IgD-negative memory B cell (primary cell): Measurements from ENCODE around the gene SWAP70. TPM values are rescaled to one million over a fixed set of nuclear protein-coding genes. Genes with fewer than 3 reads are reported as not detected.
A peak's percentile ranks its signal among the peaks of the same experiment; 100 is the strongest.
"Not testable (repeated sequence)": the region's sequence is repeated elsewhere in the genome, so short reads cannot be mapped to it uniquely, and the experiment has no call there.

ENCODE experiments used
- H3K27ac Mint-ChIP-seq, 3 donors: one replicate each; pipeline ENCODE4 v1.8.0; 2020 to 2022; ENCODE audit warnings: mild to moderate bottlenecking in 3 of 3, mixed read lengths in 3 of 3, moderate library complexity in 1 of 3
- H3K27me3 Mint-ChIP-seq: one replicate; pipeline ENCODE4 v1.8.0; 2021; ENCODE audit warnings: mixed read lengths
- H3K36me3 Mint-ChIP-seq: one replicate; pipeline ENCODE4 v1.8.0; 2020; ENCODE audit warnings: mild to moderate bottlenecking, mixed read lengths
- H3K4me1 Mint-ChIP-seq, 3 donors: one replicate each; pipeline ENCODE4 v1.8.0; 2020 to 2022; ENCODE audit warnings: mixed read lengths in 3 of 3, mild to moderate bottlenecking in 1 of 3
- H3K4me3 Mint-ChIP-seq, 4 donors: one replicate each; pipeline ENCODE4 v1.8.0; 2020 to 2022; ENCODE audit warnings: mild to moderate bottlenecking in 4 of 4, mixed read lengths in 4 of 4, moderate library complexity in 3 of 4
- H3K9me3 Mint-ChIP-seq, 3 donors: one replicate each; pipeline ENCODE4 v1.8.0; 2020 to 2021; ENCODE audit warnings: mixed read lengths in 3 of 3, mild to moderate bottlenecking in 1 of 3
- polyA plus RNA-seq: library from polyadenylated mRNA; unstranded; fragments of 300-500 nt; fragmentation: Illumina TruSeq; gene quantifications from one replicate; pipeline ENCODE4 v1.2.3, GENCODE V29; 2021

SWAP70 gene
- 298 TPM for polyA plus RNA-seq

GRCh38 chr11:9663699-9664275, at the start of gene SWAP70:
TSS of gene SWAP70 (plus strand) at chr11:9664077. CDS start at chr11:9664180, 103 bp downstream.
- H3K36me3 Mint-ChIP-seq: peaks cover 5% of the 10 kb centered on the region
- peak within 1 kb of the TSS; percentile 89 to 98 (median 94) for H3K4me3 Mint-ChIP-seq
- peaks cover 0 to 2% (median 0%) of the 10 kb centered on the region in 3 donors for H3K9me3 Mint-ChIP-seq
- H3K27me3 Mint-ChIP-seq: no peaks in the 10 kb centered on the region
- peak within 1 kb of the TSS; percentile 93 to 99 (median 98) for H3K27ac Mint-ChIP-seq
- H3K4me1 Mint-ChIP-seq: peaks cover 33 to 50% (median 43%) of the 10 kb centered on the region in 3 donors

DNA sequence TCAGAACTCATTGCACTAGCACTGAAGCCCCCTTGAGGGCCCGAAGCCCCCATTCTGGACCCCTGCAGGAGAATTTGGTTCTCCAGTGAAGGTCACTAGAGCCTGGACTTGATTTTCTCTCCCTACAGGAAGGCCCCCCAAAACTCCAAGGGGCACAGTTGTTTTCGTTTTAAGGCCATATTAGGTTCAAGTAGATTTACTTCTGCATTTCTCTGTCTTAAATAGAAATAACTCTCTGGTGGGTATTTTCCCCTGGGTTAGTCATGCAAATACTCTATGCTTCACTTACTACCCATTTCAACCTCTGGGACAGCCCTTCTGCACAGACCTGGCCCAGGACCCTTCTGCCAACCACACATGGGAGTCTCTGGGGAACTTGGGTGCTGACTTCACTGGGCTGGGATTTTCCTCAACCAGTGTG, 48.8 kb upstream of the SWAP70 start:
- Mint-ChIP-seq H3K4me3 (peak overlapping the region; percentile 87 to 94 (median 93)), H3K4me1 (peaks cover 40 to 55% (median 52%) of the 10 kb centered on the region in 3 donors), H3K9me3 (no peaks in the 10 kb centered on the region), H3K27me3 (peaks cover 2% of the 10 kb centered on the region), H3K27ac (peak overlapping the region; percentile 95 to 100 (median 99)), H3K36me3 (peaks cover 11% of the 10 kb centered on the region)

DNA sequence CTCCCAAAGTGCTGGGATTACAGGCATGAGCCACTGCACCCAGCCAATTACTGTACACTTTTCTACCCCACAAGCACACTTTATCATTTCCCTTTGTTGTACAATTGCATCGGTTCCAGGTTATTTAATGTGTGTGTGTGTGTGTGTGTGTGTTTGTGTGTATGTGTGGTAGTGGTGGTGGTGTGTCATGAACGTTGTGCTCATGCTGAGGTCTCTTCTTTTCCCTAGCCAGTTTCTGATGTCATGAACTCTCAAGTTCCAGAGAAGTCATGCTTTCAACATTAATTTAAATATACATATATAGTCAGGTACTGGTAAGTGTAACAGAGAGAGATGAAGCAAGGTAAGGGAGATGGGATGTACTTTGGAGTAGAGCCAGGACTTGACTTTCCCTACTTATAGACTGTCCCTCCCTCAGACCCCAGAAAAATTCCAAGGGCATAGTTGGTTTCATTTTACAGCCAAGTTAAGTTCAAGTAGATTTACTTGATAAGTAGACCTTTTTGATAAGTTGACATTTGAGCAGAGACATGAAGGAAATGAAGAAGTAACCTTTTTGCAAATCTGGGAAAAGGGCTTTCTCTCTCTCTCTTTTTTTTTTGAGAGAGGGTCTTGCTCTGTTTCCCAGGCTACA, 47.7 kb upstream of the SWAP70 start:
- H3K9me3 Mint-ChIP-seq: no peaks in the 10 kb centered on the region
- H3K4me3 Mint-ChIP-seq: peak overlapping the region in 3 of 4 donors; percentile 38 to 81 (median 44)
- peaks cover 39 to 52% (median 51%) of the 10 kb centered on the region in 3 donors for H3K4me1 Mint-ChIP-seq
- H3K27me3 Mint-ChIP-seq: peaks cover 2% of the 10 kb centered on the region
- H3K36me3 Mint-ChIP-seq: peaks cover 10% of the 10 kb centered on the region
- peak overlapping the region; percentile 95 to 100 (median 99) for H3K27ac Mint-ChIP-seq

GRCh38 chr11:9616858-9617257, 47.0 kb upstream of the SWAP70 start:
- Mint-ChIP-seq H3K27me3 (peaks cover 2% of the 10 kb centered on the region), H3K4me1 (peaks cover 41 to 55% (median 49%) of the 10 kb centered on the region in 3 donors), H3K27ac (peak overlapping the region in 2 of 3 donors; percentile 7 to 95), H3K9me3 (no peaks in the 10 kb centered on the region), H3K4me3 (peak overlapping the region in 2 of 4 donors; percentile 34 to 35), H3K36me3 (peaks cover 10% of the 10 kb centered on the region)

- H3K9me3 Mint-ChIP-seq: no peaks in the 10 kb centered on the region
- H3K27ac Mint-ChIP-seq: peak overlapping the region in 1 of 3 donors; percentile 2
- H3K36me3 Mint-ChIP-seq: peaks cover 10% of the 10 kb centered on the region
- peak overlapping the region in 3 of 4 donors; percentile 29 to 48 (median 32) for H3K4me3 Mint-ChIP-seq
- H3K4me1 Mint-ChIP-seq: peaks cover 41 to 55% (median 47%) of the 10 kb centered on the region in 3 donors
- H3K27me3 Mint-ChIP-seq: peaks cover 2% of the 10 kb centered on the region
These were observed 45.9 kb upstream of the SWAP70 start for GRCh38 chr11:9617940-9618339.

DNA sequence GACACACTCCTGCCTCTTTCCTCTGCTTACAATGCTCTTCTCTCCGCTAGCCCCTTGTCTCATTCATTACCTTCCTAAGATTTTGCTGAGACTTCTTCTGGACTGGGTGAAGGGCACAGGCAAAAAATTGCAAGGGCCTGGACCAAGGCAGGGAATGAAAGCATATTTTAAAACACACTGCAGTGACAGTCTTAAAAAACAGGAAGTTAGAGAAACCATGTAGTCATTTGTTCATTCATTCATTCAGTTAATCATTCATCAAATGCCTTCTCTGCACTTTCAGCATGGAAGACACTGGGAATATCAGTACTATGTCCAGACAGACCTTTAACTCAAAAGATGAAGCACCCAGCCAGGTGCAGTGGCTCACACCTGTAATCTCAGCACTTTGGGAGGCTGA, 44.9 kb upstream of the SWAP70 start:
- Mint-ChIP-seq H3K4me3 (peak overlapping the region; percentile 8 to 65 (median 16)), H3K4me1 (peaks cover 33 to 47% (median 43%) of the 10 kb centered on the region in 3 donors), H3K9me3 (no peaks in the 10 kb centered on the region), H3K27ac (peak overlapping the region in 2 of 3 donors; percentile 6 to 15), H3K36me3 (peaks cover 10% of the 10 kb centered on the region), H3K27me3 (peaks cover 2% of the 10 kb centered on the region)

GRCh38 chr11:9619971-9620370, 43.9 kb upstream of the SWAP70 start:
- H3K36me3 Mint-ChIP-seq: peaks cover 10% of the 10 kb centered on the region
- peak overlapping the region in 1 of 3 donors; percentile 46 for H3K27ac Mint-ChIP-seq
- H3K4me1 Mint-ChIP-seq: peaks cover 30 to 48% (median 43%) of the 10 kb centered on the region in 3 donors
- H3K27me3 Mint-ChIP-seq: peaks cover 2% of the 10 kb centered on the region
- H3K4me3 Mint-ChIP-seq: peak overlapping the region in 2 of 4 donors; percentile 19 to 65
- H3K9me3 Mint-ChIP-seq: no peaks in the 10 kb centered on the region

GRCh38 chr11:9622353-9622752, 41.5 kb upstream of the SWAP70 start:
- H3K27me3 Mint-ChIP-seq, H3K9me3 Mint-ChIP-seq, H3K27ac Mint-ChIP-seq, H3K4me3 Mint-ChIP-seq, H3K36me3 Mint-ChIP-seq: not testable (repeated sequence)
- H3K4me1 Mint-ChIP-seq: peaks cover 31 to 56% (median 50%) of the 10 kb centered on the region in 3 donors

- H3K9me3 Mint-ChIP-seq, H3K27ac Mint-ChIP-seq, H3K27me3 Mint-ChIP-seq, H3K4me3 Mint-ChIP-seq, H3K36me3 Mint-ChIP-seq: not testable (repeated sequence)
- peaks cover 26 to 52% (median 43%) of the 10 kb centered on the region in 3 donors for H3K4me1 Mint-ChIP-seq
These were observed 40.8 kb upstream of the SWAP70 start for GRCh38 chr11:9623053-9623452.

DNA sequence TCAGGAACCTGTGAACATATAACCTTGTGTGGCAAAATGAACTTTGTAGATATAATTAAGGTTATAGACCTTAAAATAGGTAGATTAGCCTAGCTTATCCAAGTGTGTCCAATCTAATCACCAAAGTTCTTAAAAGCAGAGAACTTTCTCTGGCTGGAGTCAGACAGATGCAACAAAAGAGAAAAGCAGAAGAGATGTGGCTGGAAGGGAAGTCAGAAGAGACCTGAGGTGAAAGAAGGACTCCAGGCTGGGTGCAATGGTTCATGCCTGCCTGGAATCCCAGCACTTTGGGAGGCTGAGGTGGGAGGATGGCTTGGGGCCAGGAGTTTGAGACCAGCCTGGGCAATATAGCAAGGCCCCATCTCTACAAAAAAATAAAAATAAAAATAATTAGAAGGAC, 39.4 kb upstream of the SWAP70 start:
- H3K4me1 Mint-ChIP-seq: peaks cover 15 to 49% (median 41%) of the 10 kb centered on the region in 3 donors
- no peak overlapping the region for H3K4me3 Mint-ChIP-seq

DNA sequence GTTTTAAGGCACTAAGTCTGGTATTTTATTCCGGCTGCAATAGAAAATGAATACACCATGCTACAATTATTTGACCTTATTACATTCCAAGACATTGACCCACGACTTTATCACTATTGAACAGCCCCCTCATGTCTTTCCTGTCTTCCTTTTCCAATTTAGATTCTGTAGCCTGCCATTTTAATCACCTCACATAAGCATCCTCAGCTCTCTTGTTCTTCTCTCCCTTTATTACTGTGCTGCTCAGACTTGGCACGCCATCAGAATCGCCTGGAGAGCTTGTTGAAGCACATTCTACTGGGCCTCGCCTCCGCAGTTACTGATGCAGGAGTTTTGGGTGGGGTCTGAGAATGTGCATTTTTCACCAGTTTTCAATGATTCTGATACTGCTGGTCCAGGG, 38.7 kb upstream of the SWAP70 start:
- H3K27me3 Mint-ChIP-seq: no peaks in the 10 kb centered on the region
- H3K4me1 Mint-ChIP-seq: peaks cover 13 to 50% (median 36%) of the 10 kb centered on the region in 3 donors
- H3K4me3 Mint-ChIP-seq: no peak overlapping the region
- peaks cover 2% of the 10 kb centered on the region for H3K36me3 Mint-ChIP-seq
- no peaks in the 10 kb centered on the region for H3K9me3 Mint-ChIP-seq
- peak overlapping the region; percentile 48 to 90 (median 80) for H3K27ac Mint-ChIP-seq

More for the DNA sequence above, 39.4 kb upstream of the SWAP70 start:
- Mint-ChIP-seq H3K27ac (peak overlapping the region in 2 of 3 donors; percentile 6 to 48), H3K27me3 (no peaks in the 10 kb centered on the region), H3K9me3 (no peaks in the 10 kb centered on the region), H3K36me3 (no peaks in the 10 kb centered on the region)

DNA sequence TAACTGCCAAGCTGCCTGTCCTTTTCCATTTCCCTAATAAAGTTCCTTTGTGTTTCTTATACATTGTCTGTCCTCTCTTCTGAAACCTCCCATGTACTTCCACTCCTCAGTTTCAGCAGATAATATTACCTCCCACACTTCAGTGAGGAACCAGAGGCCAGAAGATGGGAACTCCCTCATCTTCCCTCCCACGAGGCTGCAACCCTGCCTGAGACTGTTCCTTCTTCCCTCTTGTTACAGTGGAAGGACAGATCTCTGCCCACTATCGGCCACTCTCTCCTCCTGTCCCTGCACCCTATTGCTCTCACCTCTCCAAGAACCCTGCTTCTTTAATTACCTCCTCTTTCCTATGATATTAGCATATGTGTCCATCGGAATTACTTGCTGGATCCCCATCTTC, 38.1 kb upstream of the SWAP70 start:
- H3K4me1 Mint-ChIP-seq: peaks cover 13 to 51% (median 34%) of the 10 kb centered on the region in 3 donors
- peak overlapping the region in 1 of 3 donors; percentile 48 for H3K27ac Mint-ChIP-seq
- H3K36me3 Mint-ChIP-seq: peaks cover 2% of the 10 kb centered on the region
- H3K4me3 Mint-ChIP-seq: peak overlapping the region in 1 of 4 donors; percentile 26
- no peaks in the 10 kb centered on the region for H3K27me3 Mint-ChIP-seq
- H3K9me3 Mint-ChIP-seq: no peaks in the 10 kb centered on the region

DNA sequence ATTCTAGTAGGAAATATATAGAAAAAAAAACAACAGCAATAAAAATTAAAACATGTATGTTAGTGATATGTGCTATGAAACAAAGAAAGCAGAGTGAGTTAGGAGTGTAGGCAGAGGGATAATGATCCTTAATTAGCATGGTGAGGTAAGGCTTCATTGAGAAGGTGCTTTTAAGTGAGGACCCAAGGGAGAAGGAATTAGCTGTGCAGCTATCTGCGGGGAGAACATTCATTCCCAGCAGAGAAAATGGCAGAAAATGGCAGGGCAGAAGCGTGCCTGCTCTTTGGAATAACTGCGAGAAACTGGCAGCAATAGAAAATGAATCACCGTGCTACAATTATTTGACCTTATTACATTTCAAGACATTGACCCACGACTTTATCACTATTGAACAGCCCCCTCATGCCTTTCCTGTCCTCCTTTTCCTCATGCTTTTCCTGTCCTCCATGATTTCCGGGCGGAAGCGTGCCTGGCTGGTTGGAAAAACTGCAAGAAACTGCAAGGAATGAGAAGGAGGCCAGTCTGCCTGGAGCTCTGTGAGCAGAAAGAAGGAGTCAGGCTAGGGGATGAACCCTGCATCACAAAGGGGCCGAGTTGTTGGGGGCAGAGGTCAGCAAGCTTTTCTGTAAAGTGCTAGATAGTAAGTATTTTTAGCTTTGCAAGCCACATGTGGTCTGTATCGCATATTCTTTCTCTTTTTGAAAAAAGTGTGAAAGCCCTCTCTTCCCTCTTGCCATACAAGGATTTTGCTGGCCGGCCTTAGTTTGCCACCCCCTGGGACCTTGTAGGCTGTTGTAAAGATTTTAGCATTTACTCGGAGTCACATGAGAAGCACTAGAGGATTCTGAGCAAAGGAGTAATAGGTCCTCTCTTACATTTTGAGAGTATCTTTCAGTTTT, 37.1 kb upstream of the SWAP70 start:
- H3K4me3 Mint-ChIP-seq: peak overlapping the region in 2 of 4 donors; percentile 63 to 79
- H3K4me1 Mint-ChIP-seq: peaks cover 15 to 50% (median 38%) of the 10 kb centered on the region in 3 donors
- H3K27me3 Mint-ChIP-seq: no peaks in the 10 kb centered on the region
- peaks cover 2% of the 10 kb centered on the region for H3K36me3 Mint-ChIP-seq
- no peaks in the 10 kb centered on the region for H3K9me3 Mint-ChIP-seq
- peak overlapping the region in 1 of 3 donors; percentile 2 for H3K27ac Mint-ChIP-seq

GRCh38 chr11:9629064-9629463, 34.8 kb upstream of the SWAP70 start:
- no peak overlapping the region for H3K4me3 Mint-ChIP-seq
- no peaks in the 10 kb centered on the region for H3K9me3 Mint-ChIP-seq
- peaks cover 2% of the 10 kb centered on the region for H3K36me3 Mint-ChIP-seq
- H3K4me1 Mint-ChIP-seq: peaks cover 24 to 57% (median 47%) of the 10 kb centered on the region in 3 donors
- no peaks in the 10 kb centered on the region for H3K27me3 Mint-ChIP-seq
- H3K27ac Mint-ChIP-seq: no peak overlapping the region
